ENCODE measurements around the gene ATG2B.

The ATG2B gene

DNA sequence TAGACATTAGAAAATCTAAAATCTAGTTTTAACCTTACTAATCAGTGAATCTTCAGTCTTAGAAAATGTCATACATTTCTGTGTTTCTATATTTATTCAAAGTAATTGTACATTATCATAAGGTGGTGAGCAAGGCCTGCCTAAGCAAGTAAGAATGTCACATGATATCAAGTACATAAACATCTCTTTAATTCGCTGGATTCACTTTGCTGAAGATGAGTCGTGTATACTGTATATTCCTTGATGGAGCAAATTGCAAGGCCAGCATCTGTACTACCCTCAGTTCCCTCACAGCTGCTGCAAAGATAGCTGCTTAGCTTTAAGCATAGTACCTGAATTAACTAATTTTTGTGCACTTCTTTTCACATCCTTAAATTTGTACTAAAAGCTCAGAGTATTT is 20.3 kb upstream of the ATG2B start:
- Histone ChIP-seq H3K4me1 (ENCODE audit: control insufficient read depth, insufficient read depth, low read length) (no peaks in the 10 kb centered on the region), H3K36me3 (ENCODE audit: control insufficient read depth in 2 of 2, insufficient read depth in 1 of 2, low read length in 2 of 2) (peaks cover 14 to 33% of the 10 kb centered on the region in 2 experiments), H3K4me3 (ENCODE audit: low read depth, low read length) (no peak overlapping the region), H3K27ac (ENCODE audit: extremely low read depth, low read depth, low read length) (no peak overlapping the region), H3K9me3 (ENCODE audit: control insufficient read depth, insufficient read depth, low read depth, low read length) (no peaks in the 10 kb centered on the region)
- TF ChIP-seq REPIN1 (tag by site-specific recombination; IDR thresholded peaks at IDR 0.05; ENCODE audit: low read depth): no peak
- TF ChIP-seq ZBTB48 (tag by site-specific recombination; IDR thresholded peaks at IDR 0.05): no peak
- TF ChIP-seq ZBTB1 (tag by site-specific recombination; IDR thresholded peaks at IDR 0.05): no peak
- TF ChIP-seq ZFP3 (tag by site-specific recombination; IDR thresholded peaks at IDR 0.05; ENCODE audit: low read depth): no peak
- TF ChIP-seq BCL11A (tag by site-specific recombination; IDR thresholded peaks at IDR 0.05; ENCODE audit: low read depth): no peak
- TF ChIP-seq ZNF23 (tag by site-specific recombination; IDR thresholded peaks at IDR 0.05; ENCODE audit: borderline replicate concordance): no peak
- TF ChIP-seq, protein P1, sequence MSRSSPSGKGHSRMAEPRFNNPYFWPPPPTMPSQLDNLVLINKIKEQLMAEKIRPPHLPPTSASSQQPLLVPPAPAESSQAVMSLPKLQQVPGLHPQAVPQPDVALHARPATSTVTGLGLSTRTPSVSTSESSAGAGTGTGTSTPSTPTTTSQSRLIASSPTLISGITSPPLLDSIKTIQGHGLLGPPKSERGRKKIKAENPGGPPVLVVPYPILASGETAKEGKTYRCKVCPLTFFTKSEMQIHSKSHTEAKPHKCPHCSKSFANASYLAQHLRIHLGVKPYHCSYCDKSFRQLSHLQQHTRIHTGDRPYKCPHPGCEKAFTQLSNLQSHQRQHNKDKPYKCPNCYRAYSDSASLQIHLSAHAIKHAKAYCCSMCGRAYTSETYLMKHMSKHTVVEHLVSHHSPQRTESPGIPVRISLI (tag by site-specific recombination; IDR thresholded peaks at IDR 0.05): no peak
- no peak for TF ChIP-seq TCF7L2 (IDR thresholded peaks at IDR 0.05; ENCODE audit: borderline replicate concordance, low read depth, low read length)
- TF ChIP-seq ZNF10 (tag by site-specific recombination; IDR thresholded peaks at IDR 0.05): no peak
- TF ChIP-seq KLF1 (tag by site-specific recombination; IDR thresholded peaks at IDR 0.05): no peak
- no peak for TF ChIP-seq SCRT1 (tag by site-specific recombination; IDR thresholded peaks at IDR 0.05; ENCODE audit: borderline replicate concordance)
- no peak for TF ChIP-seq ZNF174 (tag by site-specific recombination; IDR thresholded peaks at IDR 0.05)
- TF ChIP-seq ZNF621 (tag by site-specific recombination; IDR thresholded peaks at IDR 0.05): no peak
- no peak for TF ChIP-seq ZNF677 (tag by site-specific recombination; IDR thresholded peaks at IDR 0.05)
- TF ChIP-seq ZNF48 (tag by site-specific recombination; IDR thresholded peaks at IDR 0.05): no peak
- no peak for TF ChIP-seq BCL11B (tag by site-specific recombination; IDR thresholded peaks at IDR 0.05; ENCODE audit: low read depth)
- TF ChIP-seq ZNF354C (tag by site-specific recombination; IDR thresholded peaks at IDR 0.05; ENCODE audit: borderline replicate concordance, low read depth): no peak
- TF ChIP-seq ZBTB21 (tag by site-specific recombination; IDR thresholded peaks at IDR 0.05): no peak
- POLR2A ChIA-PET: no interaction called here
- CTCF ChIA-PET: interaction anchor here (0.9 to 1.2 kb wide), 2 partner anchors 19 to 86 kb away, joined by 3 to 4 read pairs; no protein-coding TSS in a partner anchor

DNA sequence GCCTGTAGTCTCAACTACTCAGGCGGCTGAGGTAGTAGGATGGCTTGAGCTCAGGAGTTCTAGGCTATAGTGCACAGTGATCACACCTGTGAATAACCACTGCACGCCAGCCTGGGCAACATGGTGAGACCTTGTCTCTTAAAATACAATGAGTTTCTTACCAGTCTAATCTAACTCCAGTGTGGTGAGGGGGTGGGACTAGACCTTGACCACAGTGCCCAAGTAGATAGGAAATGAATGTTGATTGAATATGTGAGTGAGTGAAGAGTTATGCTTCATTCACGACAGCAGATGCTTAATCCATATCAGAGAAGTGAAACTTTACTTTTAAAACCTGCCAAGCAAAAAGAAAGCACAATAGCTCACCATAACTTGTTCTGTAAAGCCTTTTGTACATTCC is 17.6 kb upstream of the ATG2B start:
- Histone ChIP-seq H3K4me3 (ENCODE audit: low read depth, low read length) (no peak overlapping the region), H3K36me3 (ENCODE audit: control insufficient read depth in 2 of 2, insufficient read depth in 1 of 2, low read length in 2 of 2) (peaks cover 9 to 28% of the 10 kb centered on the region in 2 experiments), H3K4me1 (ENCODE audit: control insufficient read depth, insufficient read depth, low read length) (no peaks in the 10 kb centered on the region), H3K27ac (ENCODE audit: extremely low read depth, low read depth, low read length) (no peak overlapping the region), H3K9me3 (ENCODE audit: control insufficient read depth, insufficient read depth, low read depth, low read length) (no peaks in the 10 kb centered on the region)
- ChIA-PET POLR2A (no interaction called here), CTCF (interaction anchor here (1.2 kb wide), 1 partner anchor 105 kb away, joined by 3 read pairs; no protein-coding TSS in a partner anchor)
- TF ChIP-seq ZNF221 (tag by site-specific recombination; IDR thresholded peaks at IDR 0.05; ENCODE audit: borderline replicate concordance) (no peak), GLI4 (tag by site-specific recombination; IDR thresholded peaks at IDR 0.05) (no peak), ZNF785 (tag by site-specific recombination; IDR thresholded peaks at IDR 0.05) (no peak), ZBTB1 (tag by site-specific recombination; IDR thresholded peaks at IDR 0.05) (no peak), ZNF391 (tag by site-specific recombination; IDR thresholded peaks at IDR 0.05; ENCODE audit: borderline replicate concordance, low read depth) (no peak), ZNF585B (tag by site-specific recombination; IDR thresholded peaks at IDR 0.05) (no peak), ZNF701 (tag by site-specific recombination; IDR thresholded peaks at IDR 0.05) (no peak), ZNF555 (tag by site-specific recombination; conservative IDR thresholded peaks at IDR 0.05) (no peak), GLIS2 (tag by site-specific recombination; IDR thresholded peaks at IDR 0.05) (no peak), ZNF292 (tag by site-specific recombination; IDR thresholded peaks at IDR 0.05; ENCODE audit: borderline replicate concordance, low read depth) (no peak), MEIS1 (CRISPR knock-in tag; IDR thresholded peaks at IDR 0.05; ENCODE audit: borderline replicate concordance) (no peak), TCF7L2 (IDR thresholded peaks at IDR 0.05; ENCODE audit: borderline replicate concordance, low read depth, low read length) (no peak)
- TF ChIP-seq, protein P2, sequence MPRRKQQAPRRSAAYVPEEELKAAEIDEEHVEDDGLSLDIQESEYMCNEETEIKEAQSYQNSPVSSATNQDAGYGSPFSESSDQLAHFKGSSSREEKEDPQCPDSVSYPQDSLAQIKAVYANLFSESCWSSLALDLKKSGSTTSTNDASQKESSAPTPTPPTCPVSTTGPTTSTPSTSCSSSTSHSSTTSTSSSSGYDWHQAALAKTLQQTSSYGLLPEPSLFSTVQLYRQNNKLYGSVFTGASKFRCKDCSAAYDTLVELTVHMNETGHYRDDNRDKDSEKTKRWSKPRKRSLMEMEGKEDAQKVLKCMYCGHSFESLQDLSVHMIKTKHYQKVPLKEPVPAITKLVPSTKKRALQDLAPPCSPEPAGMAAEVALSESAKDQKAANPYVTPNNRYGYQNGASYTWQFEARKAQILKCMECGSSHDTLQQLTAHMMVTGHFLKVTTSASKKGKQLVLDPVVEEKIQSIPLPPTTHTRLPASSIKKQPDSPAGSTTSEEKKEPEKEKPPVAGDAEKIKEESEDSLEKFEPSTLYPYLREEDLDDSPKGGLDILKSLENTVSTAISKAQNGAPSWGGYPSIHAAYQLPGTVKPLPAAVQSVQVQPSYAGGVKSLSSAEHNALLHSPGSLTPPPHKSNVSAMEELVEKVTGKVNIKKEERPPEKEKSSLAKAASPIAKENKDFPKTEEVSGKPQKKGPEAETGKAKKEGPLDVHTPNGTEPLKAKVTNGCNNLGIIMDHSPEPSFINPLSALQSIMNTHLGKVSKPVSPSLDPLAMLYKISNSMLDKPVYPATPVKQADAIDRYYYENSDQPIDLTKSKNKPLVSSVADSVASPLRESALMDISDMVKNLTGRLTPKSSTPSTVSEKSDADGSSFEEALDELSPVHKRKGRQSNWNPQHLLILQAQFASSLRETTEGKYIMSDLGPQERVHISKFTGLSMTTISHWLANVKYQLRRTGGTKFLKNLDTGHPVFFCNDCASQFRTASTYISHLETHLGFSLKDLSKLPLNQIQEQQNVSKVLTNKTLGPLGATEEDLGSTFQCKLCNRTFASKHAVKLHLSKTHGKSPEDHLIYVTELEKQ (tag by site-specific recombination; IDR thresholded peaks at IDR 0.05; ENCODE audit: borderline replicate concordance): no peak
- TF ChIP-seq, protein P3, sequence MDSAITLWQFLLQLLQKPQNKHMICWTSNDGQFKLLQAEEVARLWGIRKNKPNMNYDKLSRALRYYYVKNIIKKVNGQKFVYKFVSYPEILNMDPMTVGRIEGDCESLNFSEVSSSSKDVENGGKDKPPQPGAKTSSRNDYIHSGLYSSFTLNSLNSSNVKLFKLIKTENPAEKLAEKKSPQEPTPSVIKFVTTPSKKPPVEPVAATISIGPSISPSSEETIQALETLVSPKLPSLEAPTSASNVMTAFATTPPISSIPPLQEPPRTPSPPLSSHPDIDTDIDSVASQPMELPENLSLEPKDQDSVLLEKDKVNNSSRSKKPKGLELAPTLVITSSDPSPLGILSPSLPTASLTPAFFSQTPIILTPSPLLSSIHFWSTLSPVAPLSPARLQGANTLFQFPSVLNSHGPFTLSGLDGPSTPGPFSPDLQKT (IDR thresholded peaks at IDR 0.05; ENCODE audit: borderline replicate concordance, low read depth, low read length): no peak
- TF ChIP-seq, protein P4, sequence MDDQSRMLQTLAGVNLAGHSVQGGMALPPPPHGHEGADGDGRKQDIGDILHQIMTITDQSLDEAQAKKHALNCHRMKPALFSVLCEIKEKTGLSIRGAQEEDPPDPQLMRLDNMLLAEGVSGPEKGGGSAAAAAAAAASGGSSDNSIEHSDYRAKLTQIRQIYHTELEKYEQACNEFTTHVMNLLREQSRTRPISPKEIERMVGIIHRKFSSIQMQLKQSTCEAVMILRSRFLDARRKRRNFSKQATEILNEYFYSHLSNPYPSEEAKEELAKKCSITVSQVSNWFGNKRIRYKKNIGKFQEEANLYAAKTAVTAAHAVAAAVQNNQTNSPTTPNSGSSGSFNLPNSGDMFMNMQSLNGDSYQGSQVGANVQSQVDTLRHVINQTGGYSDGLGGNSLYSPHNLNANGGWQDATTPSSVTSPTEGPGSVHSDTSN (CRISPR knock-in tag; IDR thresholded peaks at IDR 0.05): no peak

Data from HEK293 (cell line).